Erythroblast (primary cell): ENCODE data around the gene GNB4.

ENCODE experiments used
- GATA1 ChIP-seq: IDR thresholded peaks from 2 replicates; pipeline ENCODE4 v1.6.1; 2011; ENCODE audit warnings: low read depth, mild to moderate bottlenecking, control low read depth, low read length, moderate library complexity
- POLR2A ChIP-seq: IDR thresholded peaks from 2 replicates; pipeline ENCODE4 v1.6.1; 2011; ENCODE audit warnings: mild to moderate bottlenecking, low read length

- no peak for TF ChIP-seq POLR2A
- no peak for TF ChIP-seq GATA1
These were observed 95.3 kb downstream of the GNB4 start for GRCh38 chr3:179355996-179356395.
